ENCODE data around the gene MTX1.

MTX1 gene

DNA sequence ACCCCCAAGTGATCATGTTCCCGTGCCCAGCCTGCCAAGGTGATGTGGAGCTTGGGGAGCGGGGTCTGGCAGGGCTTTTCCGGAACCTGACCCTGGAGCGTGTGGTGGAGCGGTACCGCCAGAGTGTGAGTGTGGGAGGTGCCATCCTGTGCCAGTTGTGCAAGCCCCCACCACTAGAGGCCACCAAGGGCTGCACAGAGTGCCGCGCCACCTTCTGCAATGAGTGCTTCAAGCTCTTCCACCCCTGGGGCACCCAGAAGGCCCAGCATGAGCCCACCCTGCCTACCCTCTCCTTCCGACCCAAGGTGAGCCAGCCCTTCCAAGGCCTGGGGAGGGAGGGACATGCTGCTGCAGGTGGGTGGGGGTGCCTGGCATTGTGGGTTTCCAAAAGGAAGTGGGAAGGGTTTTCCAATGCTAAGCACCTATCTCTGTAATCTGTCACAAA, 32.5 kb upstream of the MTX1 start:
- H3K4me3 ChIP-seq (ENCODE audit: low read depth, low read length), result no peak overlapping the region
- TF ChIP-seq, protein P1, sequence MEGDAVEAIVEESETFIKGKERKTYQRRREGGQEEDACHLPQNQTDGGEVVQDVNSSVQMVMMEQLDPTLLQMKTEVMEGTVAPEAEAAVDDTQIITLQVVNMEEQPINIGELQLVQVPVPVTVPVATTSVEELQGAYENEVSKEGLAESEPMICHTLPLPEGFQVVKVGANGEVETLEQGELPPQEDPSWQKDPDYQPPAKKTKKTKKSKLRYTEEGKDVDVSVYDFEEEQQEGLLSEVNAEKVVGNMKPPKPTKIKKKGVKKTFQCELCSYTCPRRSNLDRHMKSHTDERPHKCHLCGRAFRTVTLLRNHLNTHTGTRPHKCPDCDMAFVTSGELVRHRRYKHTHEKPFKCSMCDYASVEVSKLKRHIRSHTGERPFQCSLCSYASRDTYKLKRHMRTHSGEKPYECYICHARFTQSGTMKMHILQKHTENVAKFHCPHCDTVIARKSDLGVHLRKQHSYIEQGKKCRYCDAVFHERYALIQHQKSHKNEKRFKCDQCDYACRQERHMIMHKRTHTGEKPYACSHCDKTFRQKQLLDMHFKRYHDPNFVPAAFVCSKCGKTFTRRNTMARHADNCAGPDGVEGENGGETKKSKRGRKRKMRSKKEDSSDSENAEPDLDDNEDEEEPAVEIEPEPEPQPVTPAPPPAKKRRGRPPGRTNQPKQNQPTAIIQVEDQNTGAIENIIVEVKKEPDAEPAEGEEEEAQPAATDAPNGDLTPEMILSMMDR (IDR thresholded peaks at IDR 0.05; ENCODE audit: borderline replicate concordance, insufficient read depth, low read depth, low read length), result 0 out of 2 replicates have a peak, but pooled peaks have one; percentile 20

DNA sequence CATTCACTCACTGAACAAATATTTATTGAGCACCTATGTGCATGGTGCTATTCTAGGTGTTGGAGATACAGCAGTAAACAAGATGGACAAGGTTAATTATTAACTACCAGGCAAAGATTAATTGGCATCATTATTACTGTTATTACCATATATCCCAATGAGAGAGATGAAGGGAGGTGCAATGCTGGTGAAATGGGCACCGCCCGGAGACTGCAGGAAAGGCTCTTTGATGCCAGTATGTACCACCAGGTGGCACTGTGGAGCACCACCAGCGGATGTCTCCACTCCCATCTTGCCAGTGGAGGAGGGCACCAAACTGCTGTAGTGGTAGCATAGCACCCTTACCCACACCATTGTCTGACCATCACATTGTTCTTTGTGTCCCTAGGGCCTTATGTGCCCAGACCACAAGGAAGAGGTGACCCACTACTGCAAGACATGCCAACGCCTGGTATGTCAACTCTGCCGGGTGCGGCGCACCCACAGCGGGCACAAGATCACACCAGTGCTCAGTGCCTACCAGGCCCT, 31.9 kb upstream of the MTX1 start:
- TF ChIP-seq, protein P1 (IDR thresholded peaks at IDR 0.05; ENCODE audit: borderline replicate concordance, insufficient read depth, low read depth, low read length), result peak; percentile 94
- H3K4me3 ChIP-seq (ENCODE audit: low read depth, low read length), result no peak overlapping the region

DNA sequence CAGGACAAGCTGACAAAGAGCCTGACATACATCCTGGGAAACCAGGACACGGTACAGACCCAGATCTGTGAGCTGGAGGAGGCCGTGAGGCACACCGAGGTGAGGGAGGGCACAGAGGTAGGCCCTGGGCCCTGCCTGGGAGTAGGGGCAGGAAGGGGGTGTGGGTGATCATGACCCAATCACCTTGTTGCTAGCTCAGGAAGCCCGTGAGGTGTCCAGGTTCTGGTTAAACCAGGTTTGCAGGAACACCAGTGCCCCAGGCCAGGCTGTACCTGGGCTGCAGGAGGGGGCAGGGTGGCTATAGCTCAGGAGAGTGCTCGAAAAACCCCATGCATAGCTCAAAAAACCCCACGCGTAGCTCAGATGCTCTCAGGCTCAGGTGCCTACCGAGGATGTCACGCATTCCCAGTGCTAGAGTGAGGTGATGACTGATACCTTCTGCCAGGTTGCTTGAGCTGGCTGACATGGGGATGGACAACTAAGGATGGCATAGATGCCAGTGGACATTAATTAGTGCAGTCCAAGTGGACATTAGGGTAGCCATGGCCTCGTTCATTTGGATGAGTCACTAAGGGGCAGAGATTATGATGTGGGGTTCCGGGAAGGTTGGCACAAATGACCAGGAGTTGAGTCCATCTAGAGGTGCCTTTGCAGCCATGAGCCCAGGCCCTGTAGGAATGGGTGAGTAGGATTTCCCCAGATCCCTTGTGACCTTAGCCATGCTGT, 31.1 kb upstream of the MTX1 start:
- no peak overlapping the region for H3K4me3 ChIP-seq (ENCODE audit: low read depth, low read length)
- TF ChIP-seq, protein P1 (IDR thresholded peaks at IDR 0.05; ENCODE audit: borderline replicate concordance, insufficient read depth, low read depth, low read length), result no peak

DNA sequence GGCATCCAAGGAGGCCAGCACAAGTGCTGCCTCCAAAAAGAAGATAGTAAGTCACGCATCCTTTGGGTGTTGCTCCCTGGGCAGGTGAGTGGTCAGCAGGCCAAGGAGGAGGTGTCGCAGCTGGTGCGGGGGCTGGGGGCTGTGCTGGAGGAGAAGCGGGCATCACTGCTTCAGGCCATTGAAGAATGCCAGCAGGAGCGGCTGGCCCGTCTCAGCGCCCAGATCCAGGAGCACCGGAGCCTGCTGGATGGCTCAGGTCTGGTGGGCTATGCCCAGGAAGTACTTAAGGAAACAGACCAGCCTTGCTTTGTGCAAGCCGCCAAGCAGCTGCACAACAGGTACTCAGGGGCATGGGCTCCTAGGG, 30.6 kb upstream of the MTX1 start:
- no peak overlapping the region for H3K4me3 ChIP-seq (ENCODE audit: low read depth, low read length)
- TF ChIP-seq, protein P1 (IDR thresholded peaks at IDR 0.05; ENCODE audit: borderline replicate concordance, insufficient read depth, low read depth, low read length), result no peak

DNA sequence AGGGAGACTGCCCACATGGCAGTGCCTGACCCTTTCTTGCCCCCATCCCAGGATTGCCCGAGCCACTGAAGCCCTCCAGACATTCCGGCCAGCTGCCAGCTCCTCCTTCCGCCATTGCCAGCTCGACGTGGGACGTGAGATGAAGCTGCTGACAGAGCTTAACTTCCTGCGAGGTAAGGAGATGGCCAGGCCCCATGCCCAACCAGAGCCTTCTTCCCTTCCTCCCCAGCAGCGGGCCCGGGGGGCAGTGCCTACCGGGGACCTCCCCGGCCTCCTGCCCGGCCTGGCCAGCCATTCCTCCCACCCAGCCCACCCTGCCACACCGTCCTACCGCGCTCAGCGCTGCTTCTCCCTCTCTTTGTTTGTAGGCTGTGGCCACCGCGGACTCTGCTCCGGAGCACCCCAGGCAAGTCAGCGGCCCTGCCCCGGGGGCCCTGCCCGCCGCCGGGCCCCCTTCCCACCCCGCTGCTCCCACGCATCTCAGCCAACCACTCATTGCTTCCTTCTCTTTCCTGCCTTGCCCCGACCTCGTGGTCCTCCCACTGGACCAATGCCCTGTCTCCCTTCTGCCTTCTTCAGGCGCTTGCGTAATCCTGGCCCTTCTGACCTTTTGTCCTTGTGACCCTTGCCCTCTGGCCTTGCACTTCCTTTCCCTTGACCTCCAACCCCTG, 29.9 kb upstream of the MTX1 start:
- no peak overlapping the region for H3K4me3 ChIP-seq (ENCODE audit: low read depth, low read length)
- TF ChIP-seq, protein P1 (IDR thresholded peaks at IDR 0.05; ENCODE audit: borderline replicate concordance, insufficient read depth, low read depth, low read length), result no peak

DNA sequence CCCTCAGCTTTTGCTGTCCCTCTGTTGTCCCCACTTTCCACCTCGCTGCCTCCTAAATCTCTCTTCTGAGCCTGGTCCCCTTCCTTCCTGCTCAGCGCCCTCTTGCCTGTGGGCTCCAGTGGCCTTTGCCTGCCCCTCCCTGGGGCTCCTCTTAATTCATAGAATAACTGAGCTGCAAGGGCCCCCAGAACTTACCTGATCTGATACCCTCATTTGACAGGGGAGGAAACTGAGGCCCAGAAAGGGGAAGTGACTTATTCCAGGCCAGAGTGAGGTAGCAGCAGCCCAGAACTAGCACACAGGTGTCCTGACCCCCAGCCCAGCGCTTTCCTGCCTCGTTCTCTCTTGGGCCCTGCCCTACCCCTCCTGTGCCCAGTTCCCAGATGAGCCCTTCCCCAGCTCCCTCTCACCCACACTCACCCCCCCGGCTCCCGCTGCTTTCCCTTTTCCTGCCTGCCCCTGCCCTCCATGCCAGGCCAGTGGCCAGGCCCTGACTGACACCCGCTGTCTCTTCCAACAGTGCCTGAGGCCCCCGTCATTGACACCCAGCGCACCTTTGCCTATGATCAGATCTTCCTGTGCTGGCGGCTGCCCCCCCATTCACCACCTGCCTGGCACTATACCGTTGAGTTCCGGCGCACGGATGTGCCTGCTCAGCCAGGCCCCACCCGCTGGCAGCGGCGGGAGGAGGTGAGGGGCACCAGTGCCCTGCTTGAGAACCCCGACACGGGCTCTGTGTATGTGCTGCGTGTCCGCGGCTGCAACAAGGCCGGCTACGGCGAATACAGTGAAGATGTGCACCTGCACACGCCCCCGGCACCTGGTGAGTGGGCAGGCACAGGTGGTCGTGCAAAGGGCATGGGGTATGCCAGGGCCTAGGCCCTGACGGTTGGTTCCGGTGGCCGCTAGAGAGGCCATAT, 29.1 kb upstream of the MTX1 start:
- no peak overlapping the region for H3K4me3 ChIP-seq (ENCODE audit: low read depth, low read length)
- TF ChIP-seq, protein P1 (IDR thresholded peaks at IDR 0.05; ENCODE audit: borderline replicate concordance, insufficient read depth, low read depth, low read length), result no peak

Measured in GM12875 (cell line).